ENCODE data around the gene KIF19. TPM values are rescaled to one million over a fixed set of nuclear protein-coding genes. Genes with fewer than 3 reads are reported as not detected.

Gene KIF19
- total RNA-seq, 4 donors from 2014 or later, result 0.81 to 2.1 (median 1.5) TPM

DNA sequence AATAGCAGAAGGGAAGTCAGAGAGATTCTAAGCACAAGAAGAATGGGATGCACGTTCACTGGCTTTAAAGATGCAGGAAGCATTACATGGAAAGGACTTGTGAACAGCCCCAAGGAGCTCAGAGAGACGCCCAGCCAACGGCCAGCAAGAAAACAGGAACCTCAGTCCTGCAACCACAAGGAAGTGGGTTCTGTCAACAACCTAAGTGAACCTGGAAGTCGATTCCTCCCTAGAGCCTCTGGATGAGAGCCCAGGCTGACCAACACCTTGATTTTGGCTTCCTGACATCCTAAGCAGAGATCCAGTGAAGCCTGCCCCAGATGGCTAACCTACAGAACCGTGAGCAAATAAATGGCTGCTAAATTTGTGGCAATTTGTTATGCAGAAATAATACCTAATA lies 65.7 kb downstream of the KIF19 start:
- TF ChIP-seq POLR2A (IDR thresholded peaks at IDR 0.05) (no peak), EP300 (IDR thresholded peaks at IDR 0.05) (no peak), POLR2AphosphoS5 (IDR thresholded peaks at IDR 0.05) (no peak)
- TF ChIP-seq, protein P1, sequence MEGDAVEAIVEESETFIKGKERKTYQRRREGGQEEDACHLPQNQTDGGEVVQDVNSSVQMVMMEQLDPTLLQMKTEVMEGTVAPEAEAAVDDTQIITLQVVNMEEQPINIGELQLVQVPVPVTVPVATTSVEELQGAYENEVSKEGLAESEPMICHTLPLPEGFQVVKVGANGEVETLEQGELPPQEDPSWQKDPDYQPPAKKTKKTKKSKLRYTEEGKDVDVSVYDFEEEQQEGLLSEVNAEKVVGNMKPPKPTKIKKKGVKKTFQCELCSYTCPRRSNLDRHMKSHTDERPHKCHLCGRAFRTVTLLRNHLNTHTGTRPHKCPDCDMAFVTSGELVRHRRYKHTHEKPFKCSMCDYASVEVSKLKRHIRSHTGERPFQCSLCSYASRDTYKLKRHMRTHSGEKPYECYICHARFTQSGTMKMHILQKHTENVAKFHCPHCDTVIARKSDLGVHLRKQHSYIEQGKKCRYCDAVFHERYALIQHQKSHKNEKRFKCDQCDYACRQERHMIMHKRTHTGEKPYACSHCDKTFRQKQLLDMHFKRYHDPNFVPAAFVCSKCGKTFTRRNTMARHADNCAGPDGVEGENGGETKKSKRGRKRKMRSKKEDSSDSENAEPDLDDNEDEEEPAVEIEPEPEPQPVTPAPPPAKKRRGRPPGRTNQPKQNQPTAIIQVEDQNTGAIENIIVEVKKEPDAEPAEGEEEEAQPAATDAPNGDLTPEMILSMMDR (IDR thresholded peaks at IDR 0.05), result no peak
- Histone ChIP-seq H3K4me1 (no peaks in the 10 kb centered on the region), H3K36me3 (no peaks in the 10 kb centered on the region), H3K27ac (no peak overlapping the region), H3K4me3 (no peak overlapping the region), H3K27me3 (no peaks in the 10 kb centered on the region), H3K9me3 (no peaks in the 10 kb centered on the region)
- WGBS, 2 donors (ENCODE audit: low coverage in 1 of 2), result 52 to 76% methylated on average over 4 to 5 of the region's 5 CpGs
- ATAC-seq, result no peak

DNA sequence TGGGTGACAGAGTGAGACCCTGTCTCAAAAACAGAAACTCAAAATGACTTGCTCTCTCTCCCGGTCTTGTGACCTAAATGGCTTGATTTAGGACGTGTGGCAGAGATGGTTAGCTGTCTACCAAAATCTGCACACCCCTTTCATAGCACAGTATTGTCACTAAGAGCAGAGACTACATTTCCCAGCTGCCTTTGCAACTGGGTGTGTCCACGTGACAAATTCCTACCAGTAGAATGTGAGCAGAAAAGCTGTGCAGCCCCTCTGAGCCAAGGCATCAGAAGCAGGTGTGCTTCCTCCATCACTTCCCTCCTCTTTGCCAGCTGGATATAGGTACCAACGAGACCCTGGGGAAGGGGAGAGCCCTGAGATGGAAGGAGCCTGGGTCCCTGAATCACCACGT lies 66.8 kb downstream of the KIF19 start:
- no peak for ATAC-seq
- WGBS, 2 donors (ENCODE audit: low coverage in 1 of 2), result 47 to 64% methylated on average over 2 to 3 of the region's 5 CpGs
- no peak overlapping the region for H3K27ac ChIP-seq
- H3K36me3 ChIP-seq, result no peaks in the 10 kb centered on the region
- TF ChIP-seq POLR2AphosphoS5 (IDR thresholded peaks at IDR 0.05) (no peak), EP300 (IDR thresholded peaks at IDR 0.05) (no peak), POLR2A (IDR thresholded peaks at IDR 0.05) (no peak)
- TF ChIP-seq, protein P1 (IDR thresholded peaks at IDR 0.05), result no peak
- no peaks in the 10 kb centered on the region for H3K4me1 ChIP-seq
- no peaks in the 10 kb centered on the region for H3K27me3 ChIP-seq
- no peaks in the 10 kb centered on the region for H3K9me3 ChIP-seq
- no peak overlapping the region for H3K4me3 ChIP-seq

DNA sequence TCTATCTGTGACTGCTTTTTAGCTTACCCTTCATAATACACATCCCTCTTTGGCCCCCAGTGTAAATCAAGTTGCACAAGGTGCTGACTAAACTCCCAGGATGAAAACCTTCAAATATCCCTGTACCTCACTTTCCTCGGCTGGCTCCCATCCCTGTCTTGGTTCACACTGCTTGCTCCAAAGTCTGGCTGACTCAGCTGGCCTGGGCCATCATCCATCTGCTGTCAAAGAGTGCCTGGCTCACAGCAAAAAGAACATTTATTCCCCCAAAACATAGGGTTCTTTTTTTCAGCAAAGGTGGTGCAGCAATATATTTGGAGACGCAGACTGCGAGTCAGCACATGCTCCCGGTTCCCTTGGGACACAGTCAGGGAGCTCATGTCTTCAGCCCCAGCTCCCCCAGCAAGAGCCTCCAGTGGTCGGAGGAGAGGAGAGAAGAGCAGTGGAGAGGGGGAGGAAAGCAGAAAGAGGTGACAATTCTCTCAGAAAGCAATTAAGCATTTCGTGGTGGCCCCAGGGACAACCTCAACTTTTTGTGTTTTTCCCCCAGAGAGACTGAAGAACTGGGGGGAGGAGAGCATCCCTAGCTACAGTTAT lies 67.4 kb downstream of the KIF19 start:
- Histone ChIP-seq H3K9me3 (no peaks in the 10 kb centered on the region), H3K27ac (no peak overlapping the region), H3K4me1 (no peaks in the 10 kb centered on the region), H3K27me3 (no peaks in the 10 kb centered on the region), H3K36me3 (no peaks in the 10 kb centered on the region), H3K4me3 (no peak overlapping the region)
- no peak for TF ChIP-seq EP300 (IDR thresholded peaks at IDR 0.05)
- TF ChIP-seq, protein P1 (IDR thresholded peaks at IDR 0.05), result no peak
- no peak for TF ChIP-seq POLR2AphosphoS5 (IDR thresholded peaks at IDR 0.05)
- TF ChIP-seq POLR2A (IDR thresholded peaks at IDR 0.05), result no peak
- WGBS, 2 donors (ENCODE audit: low coverage in 1 of 2), result 41% methylated on average over 6 of the region's 6 CpGs; no CpG with 5 or more reads in 1 of the 2 donors
- no peak for ATAC-seq

GRCh38 chr17:74394275-74394950 lies 68.4 kb downstream of the KIF19 start:
- Histone ChIP-seq H3K9me3 (no peaks in the 10 kb centered on the region), H3K27me3 (no peaks in the 10 kb centered on the region), H3K36me3 (no peaks in the 10 kb centered on the region), H3K4me3 (no peak overlapping the region), H3K27ac (no peak overlapping the region), H3K4me1 (no peaks in the 10 kb centered on the region)
- 70 to 86% methylated on average over 2 to 5 of the region's 12 CpGs for WGBS, 2 donors (ENCODE audit: low coverage in 1 of 2)
- TF ChIP-seq EP300 (IDR thresholded peaks at IDR 0.05) (no peak), POLR2AphosphoS5 (IDR thresholded peaks at IDR 0.05) (no peak), POLR2A (IDR thresholded peaks at IDR 0.05) (no peak)
- TF ChIP-seq, protein P1 (IDR thresholded peaks at IDR 0.05), result no peak
- ATAC-seq, result no peak

DNA sequence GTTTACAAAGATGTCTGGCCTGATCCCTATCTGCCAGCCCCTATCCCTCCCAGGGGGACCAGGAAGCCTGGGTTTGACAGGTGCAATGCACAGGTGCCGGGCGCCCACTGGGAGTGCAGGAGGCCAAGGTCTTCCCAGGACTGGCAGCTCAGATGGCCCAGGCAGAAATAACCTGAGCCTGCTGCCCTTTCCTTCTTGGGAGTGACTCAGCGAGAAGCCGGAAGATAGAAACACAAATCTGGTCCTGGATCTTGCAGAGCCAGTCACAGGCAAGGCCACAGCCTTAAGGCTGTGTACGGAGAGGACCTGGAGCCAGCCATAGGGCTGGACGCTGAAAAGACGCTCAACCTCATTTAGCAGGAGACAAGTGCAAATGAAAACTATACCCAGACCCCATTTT lies 69.0 kb downstream of the KIF19 start:
- Histone ChIP-seq H3K36me3 (no peaks in the 10 kb centered on the region), H3K9me3 (no peaks in the 10 kb centered on the region), H3K4me3 (no peak overlapping the region), H3K4me1 (no peaks in the 10 kb centered on the region), H3K27me3 (no peaks in the 10 kb centered on the region), H3K27ac (no peak overlapping the region)
- ATAC-seq, result no peak
- TF ChIP-seq EP300 (IDR thresholded peaks at IDR 0.05), result no peak
- TF ChIP-seq POLR2A (IDR thresholded peaks at IDR 0.05), result no peak
- no peak for TF ChIP-seq POLR2AphosphoS5 (IDR thresholded peaks at IDR 0.05)
- TF ChIP-seq, protein P1 (IDR thresholded peaks at IDR 0.05), result no peak
- WGBS, 2 donors (ENCODE audit: low coverage in 1 of 2), result no CpG with 5 or more reads among the region's 7 CpGs
